Measurements from ENCODE around the gene ST3GAL3.

DNA sequence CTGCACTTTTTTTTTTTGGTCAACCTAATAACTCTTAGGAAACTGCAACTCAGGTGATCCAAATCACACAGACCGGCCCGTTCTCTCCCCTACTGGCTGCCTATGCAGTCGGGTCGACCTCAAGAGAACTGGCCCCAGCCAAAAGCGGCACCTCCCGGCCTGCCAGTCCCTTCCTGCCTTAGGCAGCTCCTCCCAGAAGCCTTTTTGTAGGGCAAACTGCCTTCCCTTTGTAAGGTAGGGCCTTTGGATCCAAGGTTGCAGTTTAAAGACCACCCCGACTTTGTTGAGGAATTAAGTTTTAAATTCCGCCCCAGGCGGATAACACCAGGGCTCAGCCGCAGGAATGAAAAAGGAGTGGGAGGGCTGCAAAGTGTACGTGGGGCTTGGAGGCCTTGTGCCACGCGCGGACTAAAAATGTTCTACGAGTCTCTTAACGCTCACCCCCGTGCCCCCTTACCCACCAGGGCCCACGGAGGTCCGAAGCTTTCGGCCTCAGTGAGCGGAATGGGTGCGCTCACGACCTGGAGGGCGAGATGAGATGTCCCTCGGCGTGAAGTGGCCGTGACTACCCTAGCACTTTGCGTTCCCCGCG is 642 bp upstream of the ST3GAL3 start:
- no peak for TF ChIP-seq POLR2A (IDR thresholded peaks at IDR 0.05)
- TF ChIP-seq, protein P1, sequence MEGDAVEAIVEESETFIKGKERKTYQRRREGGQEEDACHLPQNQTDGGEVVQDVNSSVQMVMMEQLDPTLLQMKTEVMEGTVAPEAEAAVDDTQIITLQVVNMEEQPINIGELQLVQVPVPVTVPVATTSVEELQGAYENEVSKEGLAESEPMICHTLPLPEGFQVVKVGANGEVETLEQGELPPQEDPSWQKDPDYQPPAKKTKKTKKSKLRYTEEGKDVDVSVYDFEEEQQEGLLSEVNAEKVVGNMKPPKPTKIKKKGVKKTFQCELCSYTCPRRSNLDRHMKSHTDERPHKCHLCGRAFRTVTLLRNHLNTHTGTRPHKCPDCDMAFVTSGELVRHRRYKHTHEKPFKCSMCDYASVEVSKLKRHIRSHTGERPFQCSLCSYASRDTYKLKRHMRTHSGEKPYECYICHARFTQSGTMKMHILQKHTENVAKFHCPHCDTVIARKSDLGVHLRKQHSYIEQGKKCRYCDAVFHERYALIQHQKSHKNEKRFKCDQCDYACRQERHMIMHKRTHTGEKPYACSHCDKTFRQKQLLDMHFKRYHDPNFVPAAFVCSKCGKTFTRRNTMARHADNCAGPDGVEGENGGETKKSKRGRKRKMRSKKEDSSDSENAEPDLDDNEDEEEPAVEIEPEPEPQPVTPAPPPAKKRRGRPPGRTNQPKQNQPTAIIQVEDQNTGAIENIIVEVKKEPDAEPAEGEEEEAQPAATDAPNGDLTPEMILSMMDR (IDR thresholded peaks at IDR 0.05), result no peak

Data from uterus (tissue), 2 donors.